Natural killer cell (primary cell): ENCODE data around the gene DNTTIP2. TPM values are rescaled to one million over a fixed set of nuclear protein-coding genes. Genes with fewer than 3 reads are reported as not detected.

Experiments used
- ATAC-seq, 3 donors: fragments of 150-1000 bp in 2 of 3; fragments of 200-7000 bp in 1 of 3; cut with Tn5 transposase; 1 replicate in 1 of 3; 2 replicates in 2 of 3; pipeline ENCODE4 v1.10.0; 2021; ENCODE audit warnings: mild to moderate bottlenecking in 2 of 3, moderate library complexity in 2 of 3
- DNase-seq, 2 donors: peaks; one replicate each; pipeline versions ENCODE4 v3.0.0 to v3.0.0-alpha.2; 2013 to 2021; ENCODE audit warnings: mixed read lengths in 1 of 2
- H3K27ac ChIP-seq: one replicate; pipeline ENCODE4 v1.5.1; 2013; ENCODE audit warnings: mild to moderate bottlenecking, low read length
- H3K27me3 ChIP-seq: one replicate; pipeline ENCODE4 v1.6.1; 2013; ENCODE audit warnings: low read length; ENCODE audit not compliant: control insufficient read depth, insufficient read depth
- H3K36me3 ChIP-seq: one replicate; pipeline ENCODE4 v1.6.1; 2013; ENCODE audit warnings: low read length; ENCODE audit not compliant: control insufficient read depth, insufficient read depth
- H3K4me1 ChIP-seq: one replicate; pipeline ENCODE4 v1.6.1; 2013; ENCODE audit warnings: low read length; ENCODE audit not compliant: control insufficient read depth, insufficient read depth
- H3K4me3 ChIP-seq: one replicate; pipeline ENCODE4 v1.5.1; 2013; ENCODE audit warnings: low read length
- H3K9me3 ChIP-seq: one replicate; pipeline ENCODE4 v1.6.1; 2013; ENCODE audit warnings: low read length; ENCODE audit not compliant: control insufficient read depth, insufficient read depth
- H3K27ac Mint-ChIP-seq, 2 donors: one replicate each; pipeline ENCODE4 v1.8.0; 2022; ENCODE audit warnings: mild to moderate bottlenecking in 2 of 2, mixed read lengths in 2 of 2, moderate library complexity in 1 of 2
- H3K27me3 Mint-ChIP-seq, 2 donors: one replicate each; pipeline ENCODE4 v1.8.0; 2022; ENCODE audit warnings: low read depth in 2 of 2, mixed read lengths in 2 of 2
- H3K36me3 Mint-ChIP-seq: one replicate; pipeline ENCODE4 v1.8.0; 2022; ENCODE audit warnings: mixed read lengths
- H3K4me1 Mint-ChIP-seq, 2 donors: one replicate each; pipeline ENCODE4 v1.8.0; 2022; ENCODE audit warnings: mixed read lengths in 2 of 2
- H3K4me3 Mint-ChIP-seq: one replicate; pipeline ENCODE4 v1.8.0; 2022; ENCODE audit warnings: mild to moderate bottlenecking, moderate library complexity, mixed read lengths
- H3K9me3 Mint-ChIP-seq, 2 donors: one replicate each; pipeline ENCODE4 v1.8.0; 2022; ENCODE audit warnings: mixed read lengths in 2 of 2
- CTCF ChIP-seq: fragments of 200-600 bp; IDR thresholded peaks from one replicate; pipeline ENCODE4 v1.8.0; 2022; ENCODE audit warnings: antibody characterized with exemption
- WGBS: methylation state at CpG from one replicate; pipeline ENCODE4 v1.1.7; 2013; ENCODE audit warnings: missing lambda C conversion rate; ENCODE audit not compliant: insufficient coverage; 5-methylcytosine and 5-hydroxymethylcytosine counted together
- intact Hi-C: fragments of 100-400 bp; cut with micrococcal nuclease; formaldehyde crosslinking; loops from one replicate; pipeline ENCODE4 v1.14.2; 2022
- total RNA-seq, 4 donors: library from RNA; stranded (reverse); fragments of 120-200 nt in 1 of 4; gene quantifications; one replicate each; pipeline versions ENCODE4 v1.2.3 to v1.2.4, GENCODE V29; 2013 to 2022

Gene DNTTIP2
- total RNA-seq, 3 donors from 2014 or later (not counting 1 experiment from before 2014, with no cell fraction given): 88.5 to 104 (median 97.3) TPM

GRCh38 chr1:93842750-93843500 lies 36.1 kb downstream of the DNTTIP2 start:
- Histone ChIP-seq H3K27me3 (no peaks in the 10 kb centered on the region), H3K9me3 (no peaks in the 10 kb centered on the region), H3K4me1 (peaks cover 20% of the 10 kb centered on the region), H3K36me3 (no peaks in the 10 kb centered on the region), H3K4me3 (no peak overlapping the region), H3K27ac (no peak overlapping the region)
- Mint-ChIP-seq H3K27ac (no peak overlapping the region), H3K4me1 (peaks cover 30 to 32% of the 10 kb centered on the region in 2 donors), H3K36me3 (no peaks in the 10 kb centered on the region), H3K27me3 (peaks cover 0 to 3% of the 10 kb centered on the region in 2 donors), H3K9me3 (no peaks in the 10 kb centered on the region), H3K4me3 (no peak overlapping the region)
- DNase-seq (no peak), ATAC-seq (no peak)
- no peak for TF ChIP-seq CTCF
- WGBS: 92% methylated on average over 5 of the region's 5 CpGs
- intact Hi-C loops: loop anchor here (10.0 kb wide), 4 partner anchors 172 to 878 kb away; partner anchors contain the start of gene DIPK1A

- intact Hi-C loops: loop anchor here (10.0 kb wide), 4 partner anchors 173 to 877 kb away; partner anchors contain the start of gene DIPK1A
- WGBS: 96% methylated on average over 3 of the region's 3 CpGs
- no peak overlapping the region for H3K4me3 Mint-ChIP-seq
- no peak for ATAC-seq
- H3K4me1 ChIP-seq: peaks cover 18% of the 10 kb centered on the region
- H3K9me3 ChIP-seq: no peaks in the 10 kb centered on the region
- no peaks in the 10 kb centered on the region for H3K27me3 ChIP-seq
- H3K36me3 ChIP-seq: no peaks in the 10 kb centered on the region
- no peaks in the 10 kb centered on the region for H3K9me3 Mint-ChIP-seq
- no peaks in the 10 kb centered on the region for H3K27me3 Mint-ChIP-seq
- H3K36me3 Mint-ChIP-seq: no peaks in the 10 kb centered on the region
- DNase-seq: no peak
- no peak for TF ChIP-seq CTCF
- peaks cover 20 to 22% of the 10 kb centered on the region in 2 donors for H3K4me1 Mint-ChIP-seq
- H3K27ac Mint-ChIP-seq: no peak overlapping the region
- H3K4me3 ChIP-seq: no peak overlapping the region
- H3K27ac ChIP-seq: no peak overlapping the region
Measured at GRCh38 chr1:93841771-93842170, 37.2 kb downstream of the DNTTIP2 start.

- peaks cover 16% of the 10 kb centered on the region for H3K4me1 ChIP-seq
- no peaks in the 10 kb centered on the region for H3K27me3 ChIP-seq
- no peak overlapping the region for H3K27ac ChIP-seq
- no peak overlapping the region for H3K27ac Mint-ChIP-seq
- 99% methylated on average over 3 of the region's 4 CpGs for WGBS
- intact Hi-C loops: loop anchor here (10.0 kb wide), 4 partner anchors 174 to 876 kb away; partner anchors contain the start of gene DIPK1A
- no peak for ATAC-seq
- H3K4me3 ChIP-seq: no peak overlapping the region
- H3K9me3 ChIP-seq: no peaks in the 10 kb centered on the region
- H3K9me3 Mint-ChIP-seq: no peaks in the 10 kb centered on the region
- no peak overlapping the region for H3K4me3 Mint-ChIP-seq
- no peaks in the 10 kb centered on the region for H3K27me3 Mint-ChIP-seq
- TF ChIP-seq CTCF: no peak
- H3K36me3 Mint-ChIP-seq: no peaks in the 10 kb centered on the region
- H3K4me1 Mint-ChIP-seq: peaks cover 17 to 18% of the 10 kb centered on the region in 2 donors
- no peak for DNase-seq
- H3K36me3 ChIP-seq: no peaks in the 10 kb centered on the region
Measured at GRCh38 chr1:93840956-93841482, 38.0 kb downstream of the DNTTIP2 start.
